Endothelial cell of umbilical vein (primary cell): ENCODE results near the gene RIMBP3C. TPM values are rescaled to one million over a fixed set of nuclear protein-coding genes. Genes with fewer than 3 reads are reported as not detected.

ENCODE experiments used
- BruUV-seq: library from RNA; stranded (reverse); fragments of 400-500 nt; replicated peaks from 2 replicates; lab custom pipeline; 2021; lab: Mats Ljungman, UMichigan
- CTCF ChIA-PET: fragments of 300-600, 350-600 bp; sonication (Branson Sonifier 250); formaldehyde crosslinking; loops from one replicate; lab custom pipeline; 2021; ENCODE audit warnings: antibody characterized with exemption, inconsistent platforms; lab: Charles Lee
- POLR2A ChIA-PET: fragments of 300-600, 350-600 bp; sonication (Branson Sonifier 250); formaldehyde crosslinking; loops from one replicate; lab custom pipeline; 2021; ENCODE audit warnings: antibody characterized with exemption, inconsistent platforms; lab: Charles Lee
- DNase-seq: peaks from one replicate; pipeline ENCODE4 v3.0.0-alpha.2; 2011; ENCODE audit warnings: low read depth, low spot score
- FAIRE-seq: peaks from 2 replicates; lab custom pipeline; 2011; peaks lifted over from hg19 to GRCh38; lab: Jason Lieb, UNC
- H2AFZ ChIP-seq: 2 replicates; pipeline ENCODE4 v1.6.0; 2012; ENCODE audit warnings: low read depth, low read length, control low read depth, inconsistent platforms
- H3K27ac ChIP-seq: 2 replicates; pipeline ENCODE4 v1.5.1; 2011; ENCODE audit warnings: low read depth, mild to moderate bottlenecking, control low read depth, low read length, moderate library complexity; ENCODE audit not compliant: insufficient read depth
- H3K27me3 ChIP-seq, 2 experiments: 2 replicates each; pipeline versions ENCODE4 v1.6.0 to v1.6.1; 2011; ENCODE audit warnings: low read length in 2 of 2, mixed read lengths in 1 of 2; ENCODE audit not compliant: control insufficient read depth in 2 of 2, insufficient read depth in 2 of 2
- H3K36me3 ChIP-seq, 2 experiments: 2 replicates in 1 of 2; 3 replicates in 1 of 2; pipeline ENCODE4 v1.5.1; 2011; ENCODE audit warnings: low read length in 2 of 2, mild to moderate bottlenecking in 1 of 2, moderate library complexity in 1 of 2; ENCODE audit not compliant: control insufficient read depth in 2 of 2, insufficient read depth in 2 of 2; ENCODE audit errors: extremely low read depth in 1 of 2
- H3K4me1 ChIP-seq: 3 replicates; pipeline ENCODE4 v1.5.1; 2011; ENCODE audit warnings: mild to moderate bottlenecking, low read length; ENCODE audit not compliant: control insufficient read depth, insufficient read depth; ENCODE audit errors: extremely low read depth
- H3K4me2 ChIP-seq: 2 replicates; pipeline ENCODE4 v1.6.1; 2011; ENCODE audit warnings: low read length, control low read depth, mixed read lengths; ENCODE audit not compliant: insufficient read depth
- H3K4me3 ChIP-seq, 3 experiments: fragments of 200-600 bp in 1 of 3; sonication (generic), shearing (Covaris generic) in 1 of 3; replicated peaks in 1 of 3; 2 replicates each; pipeline ENCODE4 v1.5.1; 2011 to 2016; ENCODE audit warnings: control low read depth in 3 of 3, low read length in 3 of 3, mild to moderate bottlenecking in 2 of 3, inconsistent platforms in 1 of 3, low read depth in 1 of 3, moderate library complexity in 1 of 3; ENCODE audit not compliant: insufficient read depth in 1 of 3
- H3K79me2 ChIP-seq: 2 replicates; pipeline ENCODE4 v1.6.0; 2012; ENCODE audit warnings: low read length, inconsistent platforms; ENCODE audit not compliant: control insufficient read depth, insufficient read depth
- H3K9ac ChIP-seq: replicated peaks from 2 replicates; pipeline ENCODE3; 2011; ENCODE audit warnings: low read length, control low read depth; ENCODE audit not compliant: insufficient read depth; ENCODE audit errors: extremely low read depth
- H3K9me1 ChIP-seq: replicated peaks from 3 replicates; pipeline ENCODE4 v1.6.0; 2011; ENCODE audit warnings: mild to moderate bottlenecking, low read length; ENCODE audit not compliant: control insufficient read depth, insufficient read depth; ENCODE audit errors: extremely low read depth
- H3K9me3 ChIP-seq: replicated peaks from 2 replicates; pipeline ENCODE4 v1.5.1; 2012; ENCODE audit warnings: low read length, inconsistent platforms; ENCODE audit not compliant: control insufficient read depth, insufficient read depth
- H4K20me1 ChIP-seq: replicated peaks from 2 replicates; pipeline ENCODE3; 2011; ENCODE audit warnings: mild to moderate bottlenecking, low read length; ENCODE audit not compliant: control insufficient read depth, insufficient read depth; ENCODE audit errors: extremely low read depth
- EZH2 ChIP-seq: IDR thresholded peaks from 2 replicates; pipeline ENCODE4 v1.6.1; 2012; ENCODE audit warnings: borderline replicate concordance, low read depth, mild to moderate bottlenecking, moderate library complexity, low read length, inconsistent platforms; ENCODE audit not compliant: severe bottlenecking
- FOS ChIP-seq: IDR thresholded peaks from 2 replicates; pipeline ENCODE4 v1.6.1; 2011; ENCODE audit warnings: mild to moderate bottlenecking, low read length, moderate library complexity, borderline replicate concordance; ENCODE audit not compliant: insufficient read depth
- GATA2 ChIP-seq: IDR thresholded peaks from 2 replicates; pipeline ENCODE4 v1.7.0; 2011; ENCODE audit warnings: low read depth, mild to moderate bottlenecking, moderate library complexity, mixed read lengths, low read length; ENCODE audit not compliant: insufficient read length, insufficient read depth
- JUN ChIP-seq: IDR thresholded peaks from 2 replicates; pipeline ENCODE4 v1.6.1; 2011; ENCODE audit warnings: borderline replicate concordance, low read depth; ENCODE audit not compliant: insufficient read length, insufficient read depth
- MAX ChIP-seq: IDR thresholded peaks from 2 replicates; pipeline ENCODE4 v1.6.1; 2011; ENCODE audit not compliant: insufficient read depth, insufficient read length
- MYC ChIP-seq: IDR thresholded peaks from one replicate; pipeline ENCODE4 v1.6.1; 2011; ENCODE audit warnings: mild to moderate bottlenecking, low read depth, low read length
- POLR2AphosphoS5 ChIP-seq: IDR thresholded peaks from 2 replicates; pipeline ENCODE4 v1.6.1; 2012; ENCODE audit warnings: low read depth, mild to moderate bottlenecking, control low read depth, low read length, moderate library complexity; ENCODE audit not compliant: insufficient read depth
- dilution Hi-C: fragments of 300-500 bp; cut with MboI; formaldehyde crosslinking; loops from one replicate; pipeline ENCODE4 v1.15.0; 2019; ENCODE audit warnings: low sequenced_read_pairs; ENCODE audit not compliant: extremely low pct_ligation_motif_present
- intact Hi-C: fragments of 100-400 bp; cut with micrococcal nuclease; formaldehyde crosslinking; loops from one replicate; pipeline ENCODE4 v1.10.0; 2022
- polyA plus RNA-seq, 4 experiments: library from polyadenylated mRNA; depleted of rRNA in 3 of 4; stranded (reverse) in 3 of 4; unstranded in 1 of 4; fragments of >200 nt; gene quantifications; 2 replicates each; pipeline versions ENCODE4 v1.2.1 to v1.2.3, GENCODE V29; 2011 to 2012; ENCODE audit warnings: missing spikeins in 1 of 4
- total RNA-seq: library from RNA; stranded (reverse); gene quantifications from 2 replicates; pipeline ENCODE4 v1.2.3, GENCODE V29; 2021

RIMBP3C gene
- total and polyA plus RNA-seq, 2 donors (not counting 3 experiments of a cell fraction or from before 2014, with no cell fraction given), result 0.04 to 0.09 TPM

- Histone ChIP-seq H3K4me2 (no peak overlapping the region), H3K9me1 (no peaks in the 10 kb centered on the region), H2AFZ (no peak overlapping the region), H3K27me3 (no peaks in the 10 kb centered on the region), H3K4me1 (peaks cover 4% of the 10 kb centered on the region), H3K79me2 (peaks cover 99% of the 10 kb centered on the region), H3K36me3 (peaks cover 16 to 29% of the 10 kb centered on the region in 2 experiments), H3K27ac (no peak overlapping the region), H3K9me3 (no peaks in the 10 kb centered on the region), H3K4me3 (no peak overlapping the region), H3K9ac (no peak overlapping the region), H4K20me1 (peaks cover 10% of the 10 kb centered on the region)
- dilution Hi-C loops, result no loop called here
- no TSS peak for BruUV-seq
- FAIRE-seq (no peak), DNase-seq (no peak)
- CTCF ChIA-PET, result interaction anchor here (1.2 to 2.4 kb wide), 2 partner anchors 16 to 48 kb away, joined by 5 to 9 read pairs; no protein-coding TSS in a partner anchor
- POLR2A ChIA-PET, result no interaction called here
- TF ChIP-seq EZH2, result no peak
- no peak for TF ChIP-seq GATA2
- TF ChIP-seq POLR2AphosphoS5, result no peak
- no peak for TF ChIP-seq MYC
- no peak for TF ChIP-seq MAX
- no peak for TF ChIP-seq FOS
- TF ChIP-seq JUN, result no peak
- intact Hi-C loops, result no loop called here
Observed at GRCh38 chr22:21594865-21595452, 43.7 kb upstream of the RIMBP3C start.
